ENCODE measurements around the gene CLPTM1. TPM values are rescaled to one million over a fixed set of nuclear protein-coding genes. Genes with fewer than 3 reads are reported as not detected.

Gene CLPTM1
- total and polyA plus RNA-seq, 2 of the 8 experiments (the other 6 are each of a cell fraction or from before 2014, with no cell fraction given): 84.8 to 108 TPM

DNA sequence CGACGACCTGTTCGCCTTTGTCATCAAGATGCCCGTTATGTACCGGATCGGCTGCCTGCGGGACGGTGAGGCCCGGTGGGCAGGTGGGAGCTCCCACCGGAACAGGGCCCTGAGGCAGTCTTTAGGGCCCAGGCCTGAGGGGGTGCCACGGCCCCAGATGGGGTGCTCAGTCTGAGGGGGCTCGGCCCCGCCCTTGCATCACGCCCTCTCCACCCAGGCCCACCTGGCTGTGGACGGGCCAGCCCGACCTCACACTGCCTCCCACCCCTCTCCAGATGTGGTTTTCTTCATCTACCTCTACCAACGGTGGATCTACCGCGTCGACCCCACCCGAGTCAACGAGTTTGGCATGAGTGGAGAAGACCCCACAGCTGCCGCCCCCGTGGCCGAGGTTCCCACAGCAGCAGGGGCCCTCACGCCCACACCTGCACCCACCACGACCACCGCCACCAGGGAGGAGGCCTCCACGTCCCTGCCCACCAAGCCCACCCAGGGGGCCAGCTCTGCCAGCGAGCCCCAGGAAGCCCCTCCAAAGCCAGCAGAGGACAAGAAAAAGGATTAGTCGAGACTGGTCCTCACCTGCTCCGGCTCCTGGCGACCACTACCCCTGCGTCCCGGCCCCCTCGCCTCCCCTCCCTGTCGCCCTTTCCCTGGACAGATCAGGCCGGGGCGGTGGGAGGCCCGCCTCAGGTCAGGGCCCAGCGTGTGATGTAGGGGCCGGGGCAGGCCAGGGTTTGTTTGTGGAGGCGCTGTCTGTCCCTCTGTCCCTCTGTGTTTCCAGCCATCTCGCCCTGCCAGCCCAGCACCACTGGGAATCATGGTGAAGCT, 37.4 kb downstream of the CLPTM1 start:
- Histone ChIP-seq H2BK15ac (ENCODE audit: low read length) (no peak overlapping the region), H2AK5ac (ENCODE audit: low read depth, low read length) (no peak overlapping the region), H3K9me3 (ENCODE audit: insufficient read depth in 2 of 2, low read depth in 1 of 2, low read length in 1 of 2) (no peaks in the 10 kb centered on the region), H3K56ac (replicated peaks; ENCODE audit: insufficient read length, low read depth, low read length) (no peak overlapping the region), H3K23me2 (ENCODE audit: low read depth, low read length) (no peaks in the 10 kb centered on the region), H3K27ac (ENCODE audit: low read depth, low read length) (no peak overlapping the region), H4K91ac (replicated peaks; ENCODE audit: insufficient read length, low read length) (no peak overlapping the region), H3K36me3 (ENCODE audit: control insufficient read depth in 2 of 4, insufficient read depth in 4 of 4, low read length in 3 of 4) (peaks cover 0 to 26% (median 3%) of the 10 kb centered on the region in 4 experiments; a peak in 5 of 8 replicates), H4K8ac (ENCODE audit: extremely low read depth, insufficient read depth, low read length) (peak overlapping the region; percentile 25; the same call in 1 of the 2 replicates), H3K4ac (replicated peaks; ENCODE audit: insufficient read length, low read depth, low read length) (no peak overlapping the region), H3K14ac (ENCODE audit: insufficient read length) (no peak overlapping the region), H2AFZ (ENCODE audit: low read length) (no peak overlapping the region), H3K4me3 (ENCODE audit: extremely low read depth in 1 of 4, insufficient read depth in 2 of 4, low read depth in 3 of 4, low read length in 4 of 4) (no peak overlapping the region), H2BK120ac (replicated peaks; ENCODE audit: low read depth, low read length) (no peak overlapping the region), H4K5ac (ENCODE audit: insufficient read length, low read depth, low read length) (no peak overlapping the region), H2BK20ac (ENCODE audit: low read length) (no peak overlapping the region), H3K18ac (ENCODE audit: extremely low read depth, low read length) (no peak overlapping the region), H3K9ac (replicated peaks in 1 of 4; ENCODE audit: extremely low read depth in 1 of 4, low read depth in 3 of 4, low read length in 3 of 4) (no peak overlapping the region), H3K79me1 (ENCODE audit: low read depth, low read length) (no peaks in the 10 kb centered on the region; the same call in 1 of the 2 replicates), H2BK5ac (ENCODE audit: low read depth, low read length) (no peak overlapping the region), H3K79me2 (ENCODE audit: control insufficient read depth in 1 of 2, insufficient read depth in 2 of 2, low read length in 2 of 2) (no peaks in the 10 kb centered on the region), H3K4me1 (replicated peaks in 1 of 4; ENCODE audit: control insufficient read depth in 3 of 4, insufficient read depth in 4 of 4, low read length in 3 of 4) (no peaks in the 10 kb centered on the region), H3K4me2 (ENCODE audit: insufficient read depth in 1 of 2, low read depth in 2 of 2, low read length in 2 of 2) (no peak overlapping the region), H2BK12ac (ENCODE audit: low read depth, low read length) (no peak overlapping the region), H3K27me3 (replicated peaks in 1 of 4; ENCODE audit: control insufficient read depth in 3 of 4, extremely low read depth in 1 of 4, insufficient read depth in 3 of 4, low read length in 3 of 4) (no peaks in the 10 kb centered on the region), H4K20me1 (replicated peaks in 1 of 2; ENCODE audit: control insufficient read depth in 1 of 2, insufficient read depth in 2 of 2, low read length in 2 of 2) (peaks cover 2 to 4% of the 10 kb centered on the region in 2 experiments), H3K23ac (ENCODE audit: insufficient read length) (no peak overlapping the region)
- FAIRE-seq (no peak), DNase-seq (ENCODE audit: low read depth in 1 of 2, low spot score in 2 of 2) (no peak)
- 93% methylated on average over 31 of the region's 44 CpGs; no CpG with 5 or more reads in 1 of the 2 experiments for WGBS, 2 experiments (ENCODE audit: extremely low coverage in 1 of 2, insufficient coverage in 1 of 2, insufficient read length in 1 of 2, insufficient replicate concordance in 2 of 2, low coverage in 1 of 2, low lambda C conversion rate in 2 of 2, missing lambda C conversion rate in 1 of 2)
- ChIA-PET POLR2A (ENCODE audit: partially characterized antibody) (interaction anchor here (0.6 to 1.8 kb wide), 4 partner anchors 9 to 88 kb away, joined by 3 to 5 read pairs (median 4); partner anchors contain the start of gene CLASRP), CTCF (ENCODE audit: partially characterized antibody) (interaction anchor here (1.0 to 4.6 kb wide), 2 partner anchors 36 to 66 kb away, joined by 5 to 34 read pairs; no protein-coding TSS in a partner anchor)
- no peak for TF ChIP-seq ZNF274 (IDR thresholded peaks at IDR 0.05; ENCODE audit: borderline replicate concordance, extremely low read depth, low read length)
- no peak for TF ChIP-seq SP4 (IDR thresholded peaks at IDR 0.05; ENCODE audit: low read length)
